IPS DF 19.7 (cell line): ENCODE measurements around the gene SEC14L2.
"Not testable (repeated sequence)": the region's sequence is repeated elsewhere in the genome, so short reads cannot be mapped to it uniquely, and the experiment has no call there.

Experiments used
- DNase-seq: peaks from one replicate; pipeline ENCODE4 v3.0.0-alpha.2; 2013; ENCODE audit warnings: low read depth, low spot score

Gene SEC14L2

DNA sequence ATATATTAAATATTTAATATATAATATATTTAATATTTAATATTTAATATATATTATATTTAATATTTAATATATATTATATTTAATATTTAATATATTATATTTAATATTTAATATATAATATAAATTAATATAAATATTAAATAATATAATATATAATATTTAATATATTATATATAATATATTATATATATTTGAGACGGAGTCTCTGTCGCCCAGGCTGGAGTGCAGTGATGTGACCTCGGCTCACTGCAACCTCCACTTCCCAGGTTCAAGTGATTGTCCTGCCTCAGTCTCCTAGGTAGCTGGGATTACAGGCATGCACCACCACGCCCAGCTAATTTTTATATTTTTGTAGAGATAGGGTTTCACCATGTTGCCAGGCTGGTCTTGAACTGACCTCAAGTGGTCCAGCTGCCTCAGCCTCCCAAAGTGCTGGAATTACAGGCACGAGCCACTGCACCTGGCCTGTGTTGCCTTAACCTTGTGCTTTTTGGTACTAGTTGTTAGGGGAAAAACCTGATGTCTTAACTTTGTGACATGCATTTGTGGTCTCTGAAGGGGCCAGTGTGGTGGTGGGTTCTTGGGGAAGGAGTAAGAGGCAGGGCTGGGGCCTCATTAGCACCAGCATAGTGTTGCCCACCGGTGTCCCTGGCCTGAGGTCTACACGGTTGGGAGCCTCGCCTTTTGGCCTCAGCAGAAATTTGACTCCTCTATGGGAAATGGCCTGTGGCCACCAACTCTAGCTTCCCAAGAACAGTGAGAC lies 58.4 kb downstream of the SEC14L2 start:
- DNase-seq, result no peak

DNA sequence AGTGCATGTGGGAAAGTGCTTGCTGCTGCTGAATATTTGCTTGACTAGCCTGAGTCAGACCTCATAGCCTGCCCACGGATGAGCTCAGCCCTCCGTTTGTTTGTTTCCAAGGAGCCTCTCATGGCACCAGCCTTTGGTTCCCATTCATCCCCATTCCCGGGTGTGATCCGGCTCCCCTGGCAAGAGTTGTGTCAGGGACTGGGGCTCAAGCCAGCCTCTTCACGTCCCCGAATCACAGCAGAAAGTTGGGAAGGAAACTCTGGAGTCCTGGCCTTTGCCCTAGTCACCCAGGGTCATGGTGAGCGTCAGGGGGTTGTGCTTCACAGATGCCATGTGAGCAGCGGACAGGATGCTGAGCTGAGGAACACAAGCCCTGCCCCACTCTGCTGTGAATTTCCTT lies 61.2 kb downstream of the SEC14L2 start:
- DNase-seq, result no peak

DNA sequence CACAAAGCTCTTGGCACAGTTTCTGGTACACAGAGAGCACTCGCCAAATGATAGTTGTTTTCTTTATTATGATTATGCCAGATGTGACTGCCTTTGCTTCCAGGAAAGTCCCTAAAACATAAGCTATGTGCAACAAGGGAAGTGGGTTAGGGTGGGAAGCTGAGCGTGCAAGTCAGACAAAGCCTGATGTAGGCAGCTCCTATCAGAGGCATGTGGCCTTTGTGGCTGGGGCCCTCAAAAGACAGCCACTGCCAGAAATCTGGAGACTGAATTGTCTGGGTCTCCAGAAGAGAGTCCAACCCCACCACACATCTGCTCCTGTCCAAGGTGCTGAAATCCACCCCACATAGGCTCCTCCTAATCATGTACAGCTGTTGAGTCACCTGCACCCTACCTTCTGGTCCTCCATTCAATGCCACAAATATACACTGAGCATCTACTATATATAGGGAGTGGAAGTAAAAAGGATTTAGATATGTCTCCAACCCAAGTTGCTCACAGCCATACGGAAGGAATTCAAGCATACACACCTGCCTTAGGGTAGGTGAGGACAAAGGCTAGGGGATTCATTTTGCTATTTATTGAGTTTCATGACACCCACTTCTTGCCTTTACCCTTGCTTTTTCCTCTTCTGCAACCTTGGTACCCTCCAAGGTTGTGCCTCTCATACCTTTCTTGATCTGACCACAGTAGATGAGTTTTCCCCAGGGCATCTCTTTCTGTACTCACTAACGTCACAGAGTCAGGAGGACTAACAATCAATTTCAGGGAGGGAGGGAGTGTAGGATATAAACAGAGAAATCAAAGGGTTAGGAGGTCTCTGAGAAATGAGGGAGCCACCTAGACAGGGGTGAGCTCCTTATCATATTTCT lies 62.6 kb downstream of the SEC14L2 start:
- DNase-seq, result no peak

DNA sequence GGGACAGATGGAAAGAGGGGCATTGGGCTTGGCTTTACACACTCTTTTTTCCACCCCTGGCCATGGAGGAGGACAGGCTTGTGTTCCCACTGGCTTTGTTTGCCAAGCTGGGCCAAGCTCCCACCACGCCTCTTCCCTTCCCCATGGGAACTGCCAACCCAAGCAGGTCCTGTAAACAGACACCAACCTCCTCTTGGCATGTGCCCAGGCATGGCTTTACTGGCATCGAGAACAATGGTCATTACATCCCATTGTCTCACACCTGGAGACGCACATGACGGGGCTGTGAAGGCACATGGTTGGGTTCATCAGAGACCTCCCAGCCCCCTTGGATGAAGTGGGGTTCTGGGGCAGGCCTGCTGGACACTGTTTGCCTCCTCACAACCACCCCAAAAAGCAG lies 63.3 kb downstream of the SEC14L2 start:
- no peak for DNase-seq

DNA sequence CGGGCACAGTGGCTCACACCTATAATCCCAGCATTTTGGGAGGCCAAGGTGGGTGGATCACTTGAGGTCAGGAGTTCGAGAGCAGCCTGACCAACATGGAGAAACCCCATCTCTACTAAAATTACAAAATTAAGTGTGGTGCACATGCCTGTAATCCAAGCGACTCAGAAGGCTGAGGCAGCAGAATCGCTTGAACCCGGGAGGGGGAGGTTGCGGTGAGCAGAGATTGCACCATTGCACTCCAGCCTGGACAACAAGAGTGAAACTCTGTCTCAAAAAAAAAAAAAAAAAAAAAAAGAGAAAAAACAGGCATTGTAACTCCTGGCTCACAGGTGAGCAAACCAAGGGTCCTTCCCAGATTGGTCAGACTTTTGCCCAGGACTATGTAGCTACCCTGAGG lies 63.7 kb downstream of the SEC14L2 start:
- not testable (repeated sequence) for DNase-seq

DNA sequence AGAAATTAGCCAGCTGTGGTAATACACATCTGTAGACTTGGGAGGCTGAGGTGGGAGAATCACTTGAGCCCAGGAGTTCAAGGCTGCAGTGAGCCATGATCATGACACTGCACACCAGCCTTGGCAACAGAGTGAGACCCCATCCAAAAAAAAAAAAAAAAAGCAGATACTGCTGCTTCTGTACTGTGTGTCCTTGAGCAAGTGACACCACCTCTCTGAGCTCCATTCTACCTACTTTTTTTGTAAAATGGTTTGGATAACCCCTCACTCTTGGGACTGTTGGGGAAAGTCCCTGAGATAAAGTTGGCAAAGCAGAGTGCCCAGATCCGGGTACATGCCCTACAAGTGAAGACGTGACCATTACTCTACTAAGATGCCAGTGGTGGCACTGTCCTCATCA lies 72.3 kb downstream of the SEC14L2 start:
- no peak for DNase-seq

DNA sequence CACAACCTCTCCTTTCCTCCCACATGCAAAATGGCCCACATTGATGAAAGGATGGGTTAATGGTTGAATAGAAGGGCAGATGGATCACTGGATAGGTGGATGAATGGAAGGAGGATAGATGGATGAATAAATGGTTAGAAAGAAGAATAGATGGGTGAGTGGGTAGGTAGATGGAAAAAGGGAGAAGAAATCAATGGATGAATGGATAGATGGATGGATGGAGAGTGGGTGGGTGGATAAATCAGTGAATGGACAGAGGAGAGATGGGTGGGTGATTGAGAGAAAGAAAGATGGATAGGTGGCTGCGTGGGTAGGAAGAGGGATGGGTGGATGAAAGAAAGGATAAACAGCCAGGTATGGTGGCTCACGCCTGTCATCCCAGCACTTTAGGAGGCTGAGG lies 73.8 kb downstream of the SEC14L2 start:
- DNase-seq, result no peak

DNA sequence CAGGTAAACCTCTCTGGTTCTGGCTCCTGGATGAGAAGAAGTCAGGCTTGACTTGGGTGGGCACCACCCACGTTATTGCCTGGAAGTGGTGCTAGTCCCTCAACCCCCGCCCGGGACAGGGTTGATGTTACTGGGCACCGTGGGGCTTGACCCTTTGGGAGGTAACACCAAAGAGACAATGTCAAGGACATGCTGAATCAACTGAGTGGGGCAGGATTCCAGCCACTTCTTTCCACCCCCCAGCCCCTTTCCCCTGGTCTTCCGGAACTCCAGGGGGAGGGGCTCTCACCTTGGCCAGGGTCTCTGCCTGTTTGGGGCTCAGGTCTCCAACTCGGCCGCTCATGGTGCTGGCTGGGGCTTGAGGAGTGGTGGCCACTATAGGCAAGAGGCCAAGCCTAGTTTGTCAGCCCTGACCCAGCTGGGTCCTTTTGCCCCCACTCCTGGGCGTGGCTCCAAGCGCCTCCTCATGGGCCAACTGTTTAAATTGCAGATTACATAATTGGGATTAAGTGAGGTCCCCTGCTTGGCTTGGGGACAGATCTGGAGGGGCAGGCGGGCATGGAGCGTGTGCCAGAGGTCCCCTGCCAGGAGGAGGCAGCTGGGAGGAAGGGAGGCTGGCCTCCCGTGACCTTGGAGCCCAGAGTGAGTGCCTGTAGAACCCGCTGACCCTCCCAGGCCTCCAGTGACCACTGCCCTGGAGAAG lies 74.9 kb downstream of the SEC14L2 start, which contains the start of gene SEC14L3:
Gene SEC14L3, minus strand, starts transcription at position 402 of the 703 bp plus-strand sequence. Its CDS starts 59 bp downstream, at position 343.
- no peak for DNase-seq

DNA sequence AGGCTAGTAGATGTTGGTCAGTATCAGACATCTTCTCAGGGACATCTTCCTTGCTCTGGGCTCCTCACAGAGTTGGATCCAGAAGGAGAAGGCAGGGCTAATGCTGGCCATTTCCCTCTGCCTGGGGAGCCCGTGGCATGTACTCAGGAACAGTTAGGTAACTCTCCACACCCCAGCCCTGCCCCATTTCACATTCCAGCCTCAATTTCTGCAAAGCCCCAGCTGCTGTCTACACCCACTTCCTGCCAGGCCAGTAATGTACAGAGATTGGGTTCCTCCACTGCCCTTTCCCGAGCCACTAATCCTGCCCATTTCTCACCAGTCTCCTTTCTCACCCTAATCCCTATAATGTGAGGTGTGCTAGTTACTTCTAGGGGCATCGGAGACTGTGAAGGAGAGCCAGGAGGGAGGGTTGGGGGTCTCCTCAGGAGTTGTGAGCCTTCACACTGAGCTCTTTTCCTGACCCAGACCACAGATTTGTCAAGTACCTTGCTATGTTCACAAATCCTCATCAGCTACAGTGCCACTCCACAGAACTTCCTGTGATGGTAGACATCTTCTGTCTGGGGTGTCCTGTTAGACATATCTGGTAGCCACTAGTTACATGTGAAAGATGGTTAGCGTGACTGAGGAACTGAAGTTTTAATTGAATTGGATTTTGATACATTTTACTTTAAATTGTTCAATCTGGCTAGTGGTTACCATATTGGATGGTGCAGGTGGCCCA lies 76.3 kb downstream of the SEC14L2 start:
- no peak for DNase-seq

DNA sequence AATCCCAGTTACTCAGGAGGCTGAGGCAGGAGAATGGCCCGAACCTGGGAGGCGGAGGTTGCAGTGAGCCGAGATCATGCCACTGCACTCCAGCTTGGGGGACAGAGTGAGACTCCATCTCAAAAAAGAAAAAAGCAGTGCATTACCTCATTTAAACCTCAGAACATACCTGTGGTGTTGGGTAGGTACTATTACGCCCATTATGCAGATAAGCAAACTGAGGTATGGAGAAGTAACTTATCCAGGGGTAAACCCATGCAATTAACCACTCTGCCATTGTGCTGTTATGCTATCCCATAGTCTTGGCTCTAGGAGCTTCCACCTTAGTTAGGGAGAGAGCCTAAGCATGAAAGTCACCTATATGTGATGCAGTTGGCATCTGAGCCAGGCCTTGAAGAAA lies 77.3 kb downstream of the SEC14L2 start:
- DNase-seq, result no peak
